HCT116 (cell line): ENCODE results near the gene FTO.
"Not testable (repeated sequence)": the region's sequence is repeated elsewhere in the genome, so short reads cannot be mapped to it uniquely, and the experiment has no call there.

ENCODE experiments used
- CBX3 ChIP-seq: IDR thresholded peaks from 2 replicates; pipeline ENCODE4 v1.6.1; 2012; ENCODE audit warnings: low read depth
- CEBPB ChIP-seq: IDR thresholded peaks from 2 replicates; pipeline ENCODE4 v1.6.1; 2012; ENCODE audit warnings: low read depth
- CTCF ChIP-seq, 3 experiments: fragments of 200-600 bp in 1 of 3; sonication (generic) in 1 of 3; IDR thresholded peaks in 2 of 3; conservative IDR thresholded peaks in 1 of 3; 2 replicates each; pipeline ENCODE4 v1.5.1; 2012 to 2017; ENCODE audit warnings: low read depth in 2 of 3, low read length in 2 of 3, antibody characterized with exemption in 1 of 3, borderline replicate concordance in 1 of 3, control low read depth in 1 of 3, mild to moderate bottlenecking in 1 of 3, mixed read lengths in 1 of 3, mixed run types in 1 of 3, moderate library complexity in 1 of 3; ENCODE audit not compliant: insufficient read depth in 1 of 3
- EZH2 ChIP-seq: fragments of 200-600 bp; sonication (generic); IDR thresholded peaks from 2 replicates; pipeline ENCODE4 v1.6.1; 2017; ENCODE audit warnings: antibody characterized with exemption, mixed run types
- EZH2phosphoT487 ChIP-seq: fragments of 200-600 bp; IDR thresholded peaks from 2 replicates; pipeline ENCODE4 v1.6.1; 2018; ENCODE audit warnings: antibody characterized with exemption, borderline replicate concordance
- FOSL1 ChIP-seq: IDR thresholded peaks from 2 replicates; pipeline ENCODE4 v1.6.1; 2012; ENCODE audit warnings: low read depth
- JUND ChIP-seq: IDR thresholded peaks from 2 replicates; pipeline ENCODE4 v1.6.1; 2012
- MAX ChIP-seq: IDR thresholded peaks from 2 replicates; pipeline ENCODE4 v1.6.1; 2012
- POLR2A ChIP-seq: IDR thresholded peaks from 2 replicates; pipeline ENCODE4 v1.7.0; 2011; ENCODE audit warnings: borderline replicate concordance; ENCODE audit not compliant: insufficient read depth, insufficient read length; ENCODE audit errors: extremely low read depth
- RAD21 ChIP-seq: IDR thresholded peaks from 2 replicates; pipeline ENCODE4 v1.6.1; 2012; ENCODE audit warnings: low read depth, mild to moderate bottlenecking
- REST ChIP-seq: IDR thresholded peaks from 2 replicates; pipeline ENCODE4 v1.6.1; 2012; ENCODE audit warnings: low read depth
- SIN3A ChIP-seq: IDR thresholded peaks from 2 replicates; pipeline ENCODE4 v1.6.1; 2012; ENCODE audit warnings: low read depth
- YY1 ChIP-seq: IDR thresholded peaks from 2 replicates; pipeline ENCODE4 v1.6.1; 2011; ENCODE audit warnings: low read length, low read depth, moderate library complexity, mild to moderate bottlenecking; ENCODE audit not compliant: insufficient replicate concordance; ENCODE audit errors: extremely low read depth

- not testable (repeated sequence) for TF ChIP-seq RAD21; CTCF (IDR thresholded peaks at IDR 0.05 in 2 of 3, conservative IDR thresholded peaks at IDR 0.05 in 1 of 3; ENCODE audit: borderline replicate concordance in 1 of 3, insufficient read depth in 1 of 3, low read depth in 2 of 3, low read length in 2 of 3); FOSL1; EZH2; SIN3A; CEBPB; POLR2A; REST; EZH2phosphoT487; YY1; JUND; CBX3; MAX
Measured at GRCh38 chr16:53890877-53891276, 186.9 kb downstream of the FTO start.
